GM12892 (cell line): ENCODE data around the gene RNF123.

Source experiments
- DNase-seq: peaks from one replicate; pipeline ENCODE4 v3.0.0; 2011; ENCODE audit not compliant: insufficient read length
- FAIRE-seq: peaks from 2 replicates; lab custom pipeline; 2011; peaks lifted over from hg19 to GRCh38; lab: Jason Lieb, UNC
- POLR2A ChIP-seq: IDR thresholded peaks from 2 replicates; pipeline ENCODE4 v1.6.1; 2011; ENCODE audit warnings: low read depth, low read length, control low read depth
- POLR2AphosphoS5 ChIP-seq: IDR thresholded peaks from 2 replicates; pipeline ENCODE4 v1.6.1; 2011; ENCODE audit warnings: low read depth, low read length, control low read depth
- TAF1 ChIP-seq: IDR thresholded peaks from 2 replicates; pipeline ENCODE4 v1.6.1; 2011; ENCODE audit warnings: low read depth, mild to moderate bottlenecking, control low read depth, low read length, borderline replicate concordance

The RNF123 gene

GRCh38 chr3:49652903-49653415 lies 36.4 kb upstream of the RNF123 start:
- DNase-seq (no peak), FAIRE-seq (no peak)
- TF ChIP-seq POLR2AphosphoS5 (no peak), POLR2A (no peak), TAF1 (no peak)

- no peak for DNase-seq
- no peak for FAIRE-seq
- TF ChIP-seq POLR2A (no peak), POLR2AphosphoS5 (no peak), TAF1 (no peak)
Measured at GRCh38 chr3:49653621-49654020, 35.7 kb upstream of the RNF123 start.

- TF ChIP-seq TAF1 (no peak), POLR2AphosphoS5 (no peak), POLR2A (no peak)
- DNase-seq (no peak), FAIRE-seq (no peak)
Measured at GRCh38 chr3:49654176-49654825, 35.1 kb upstream of the RNF123 start.

GRCh38 chr3:49654955-49655556 lies 34.3 kb upstream of the RNF123 start:
- FAIRE-seq (no peak), DNase-seq (no peak)
- TF ChIP-seq TAF1 (no peak), POLR2A (no peak), POLR2AphosphoS5 (no peak)

- no peak for TF ChIP-seq TAF1
- FAIRE-seq (no peak), DNase-seq (no peak)
Measured at GRCh38 chr3:49655731-49656285, 33.5 kb upstream of the RNF123 start.

GRCh38 chr3:49656541-49657112 lies 32.7 kb upstream of the RNF123 start:
- DNase-seq (no peak), FAIRE-seq (no peak)
- no peak for TF ChIP-seq TAF1

- DNase-seq (no peak), FAIRE-seq (no peak)
- TF ChIP-seq POLR2A: no peak
- no peak for TF ChIP-seq POLR2AphosphoS5
- no peak for TF ChIP-seq TAF1
Measured at GRCh38 chr3:49657208-49657915, 32.0 kb upstream of the RNF123 start.

- TF ChIP-seq POLR2A (no peak), TAF1 (no peak), POLR2AphosphoS5 (no peak)
- FAIRE-seq: no peak
- DNase-seq: no peak
Measured at GRCh38 chr3:49658711-49659110, 30.6 kb upstream of the RNF123 start.

GRCh38 chr3:49659756-49660155 lies 29.6 kb upstream of the RNF123 start:
- FAIRE-seq: no peak

GRCh38 chr3:49661281-49661680 lies 28.1 kb upstream of the RNF123 start:
- TF ChIP-seq TAF1 (no peak), POLR2AphosphoS5 (no peak)
- DNase-seq (no peak), FAIRE-seq (no peak)

More at GRCh38 chr3:49659756-49660155, 29.6 kb upstream of the RNF123 start:
- no peak for DNase-seq
- TF ChIP-seq TAF1 (no peak), POLR2A (no peak), POLR2AphosphoS5 (no peak)

GRCh38 chr3:49662021-49662420 lies 27.3 kb upstream of the RNF123 start:
- DNase-seq: no peak
- TF ChIP-seq TAF1 (no peak), POLR2AphosphoS5 (no peak), POLR2A (no peak)
- no peak for FAIRE-seq

GRCh38 chr3:49662720-49663413 lies 26.5 kb upstream of the RNF123 start:
- DNase-seq (no peak), FAIRE-seq (no peak)
- TF ChIP-seq TAF1: no peak
- no peak for TF ChIP-seq POLR2AphosphoS5
- TF ChIP-seq POLR2A: no peak
